ENCODE data around the gene PROM1. TPM values are rescaled to one million over a fixed set of nuclear protein-coding genes. Genes with fewer than 3 reads are reported as not detected.

Gene PROM1
- total and polyA plus RNA-seq, 2 of the 8 experiments (the other 6 are each of a cell fraction or from before 2014, with no cell fraction given), result 36.0 to 59.7 TPM

DNA sequence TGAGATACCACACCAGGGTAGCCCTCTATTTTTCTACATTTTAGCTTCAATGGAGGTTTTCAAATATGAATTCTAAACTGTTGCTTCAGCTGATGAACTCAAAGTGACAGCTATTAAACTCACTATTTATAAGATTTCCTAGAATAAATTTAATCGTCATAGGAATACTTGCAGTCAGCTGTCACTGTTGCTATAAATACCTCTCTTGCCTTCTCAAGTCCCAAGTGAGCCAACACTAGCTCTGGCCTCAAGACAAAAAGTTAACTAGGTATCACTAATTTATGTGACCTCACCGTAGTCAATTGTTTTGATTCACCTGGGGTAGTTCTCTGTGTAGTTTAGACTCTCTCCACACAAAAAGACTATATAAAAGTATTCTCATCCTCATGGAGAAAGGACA, 34.3 kb upstream of the PROM1 start:
- DNase-seq (ENCODE audit: low read depth in 1 of 2, low spot score in 2 of 2) (no peak), FAIRE-seq (no peak)
- no peak overlapping the region for H3K56ac ChIP-seq (replicated peaks; ENCODE audit: insufficient read length, low read depth, low read length)
- H4K5ac ChIP-seq (ENCODE audit: insufficient read length, low read depth, low read length), result no peak overlapping the region
- no peak overlapping the region for H2AFZ ChIP-seq (ENCODE audit: low read length)
- no peaks in the 10 kb centered on the region for H3K79me2 ChIP-seq (ENCODE audit: control insufficient read depth in 1 of 2, insufficient read depth in 2 of 2, low read length in 2 of 2)
- no peak overlapping the region for H2BK120ac ChIP-seq (replicated peaks; ENCODE audit: low read depth, low read length)
- H4K20me1 ChIP-seq (replicated peaks in 1 of 2; ENCODE audit: control insufficient read depth in 1 of 2, insufficient read depth in 2 of 2, low read length in 2 of 2), result no peaks in the 10 kb centered on the region
- H4K8ac ChIP-seq (ENCODE audit: extremely low read depth, insufficient read depth, low read length), result no peak overlapping the region
- no peak overlapping the region for H2BK12ac ChIP-seq (ENCODE audit: low read depth, low read length)
- no peak overlapping the region for H3K4me3 ChIP-seq (ENCODE audit: extremely low read depth in 1 of 4, insufficient read depth in 2 of 4, low read depth in 3 of 4, low read length in 4 of 4)
- H2BK20ac ChIP-seq (ENCODE audit: low read length), result no peak overlapping the region
- H4K91ac ChIP-seq (replicated peaks; ENCODE audit: insufficient read length, low read length), result no peak overlapping the region
- H3K79me1 ChIP-seq (ENCODE audit: low read depth, low read length), result no peaks in the 10 kb centered on the region
- no peaks in the 10 kb centered on the region for H3K9me3 ChIP-seq (ENCODE audit: insufficient read depth in 2 of 2, low read depth in 1 of 2, low read length in 1 of 2)
- H3K4me2 ChIP-seq (ENCODE audit: insufficient read depth in 1 of 2, low read depth in 2 of 2, low read length in 2 of 2), result no peak overlapping the region
- H3K27me3 ChIP-seq (replicated peaks in 1 of 4; ENCODE audit: control insufficient read depth in 3 of 4, extremely low read depth in 1 of 4, insufficient read depth in 3 of 4, low read length in 3 of 4), result no peaks in the 10 kb centered on the region
- H3K18ac ChIP-seq (ENCODE audit: extremely low read depth, low read length), result no peak overlapping the region
- H3K4me1 ChIP-seq (replicated peaks in 1 of 4; ENCODE audit: control insufficient read depth in 3 of 4, insufficient read depth in 4 of 4, low read length in 3 of 4), result no peaks in the 10 kb centered on the region
- H3K4ac ChIP-seq (replicated peaks; ENCODE audit: insufficient read length, low read depth, low read length), result no peak overlapping the region
- H3K23ac ChIP-seq (ENCODE audit: insufficient read length), result no peak overlapping the region
- H3K27ac ChIP-seq (ENCODE audit: low read depth, low read length), result no peak overlapping the region
- H3K23me2 ChIP-seq (ENCODE audit: low read depth, low read length), result no peaks in the 10 kb centered on the region
- POLR2A ChIA-PET (ENCODE audit: partially characterized antibody), result no interaction called here
- H2BK15ac ChIP-seq (ENCODE audit: low read length), result no peak overlapping the region
- WGBS, 2 experiments (ENCODE audit: extremely low coverage in 1 of 2, insufficient coverage in 1 of 2, insufficient read length in 1 of 2, insufficient replicate concordance in 2 of 2, low coverage in 1 of 2, low lambda C conversion rate in 2 of 2, missing lambda C conversion rate in 1 of 2), result 90% methylated on average over 2 of the region's 2 CpGs; no CpG with 5 or more reads in 1 of the 2 experiments
- H3K9ac ChIP-seq (replicated peaks in 1 of 4; ENCODE audit: extremely low read depth in 1 of 4, low read depth in 3 of 4, low read length in 3 of 4), result no peak overlapping the region
- CTCF ChIA-PET (ENCODE audit: partially characterized antibody), result interaction anchor here (0.8 to 2.7 kb wide), 4 partner anchors 9 to 38 kb away, joined by 4 to 16 read pairs (median 6); no protein-coding TSS in a partner anchor
- H3K36me3 ChIP-seq (ENCODE audit: control insufficient read depth in 2 of 4, insufficient read depth in 4 of 4, low read length in 3 of 4), result no peaks in the 10 kb centered on the region
- no peak overlapping the region for H3K14ac ChIP-seq (ENCODE audit: insufficient read length)
- H2AK5ac ChIP-seq (ENCODE audit: low read depth, low read length), result no peak overlapping the region
- no peak overlapping the region for H2BK5ac ChIP-seq (ENCODE audit: low read depth, low read length)
- no peak for TF ChIP-seq BCL11A (IDR thresholded peaks at IDR 0.05; ENCODE audit: low read depth in 2 of 2, low read length in 2 of 2)
- no peak for TF ChIP-seq BRCA1 (IDR thresholded peaks at IDR 0.05; ENCODE audit: low read depth, low read length)
- TF ChIP-seq ASH2L (IDR thresholded peaks at IDR 0.05; ENCODE audit: low read length), result no peak
- TF ChIP-seq KDM4A (IDR thresholded peaks at IDR 0.05; ENCODE audit: low read depth, low read length, severe bottlenecking), result no peak
- TF ChIP-seq EP300 (IDR thresholded peaks at IDR 0.05; ENCODE audit: borderline replicate concordance in 1 of 2, low read depth in 2 of 2, low read length in 2 of 2), result no peak
- TF ChIP-seq, protein P1, sequence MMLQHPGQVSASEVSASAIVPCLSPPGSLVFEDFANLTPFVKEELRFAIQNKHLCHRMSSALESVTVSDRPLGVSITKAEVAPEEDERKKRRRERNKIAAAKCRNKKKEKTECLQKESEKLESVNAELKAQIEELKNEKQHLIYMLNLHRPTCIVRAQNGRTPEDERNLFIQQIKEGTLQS (IDR thresholded peaks at IDR 0.05; ENCODE audit: insufficient read depth, low read depth, low read length), result no peak
- TF ChIP-seq CBX8 (IDR thresholded peaks at IDR 0.05; ENCODE audit: borderline replicate concordance, low read depth, low read length), result no peak
- no peak for TF ChIP-seq TBP (IDR thresholded peaks at IDR 0.05; ENCODE audit: low read depth, low read length)
- no peak for TF ChIP-seq CREB1 (IDR thresholded peaks at IDR 0.05)
- TF ChIP-seq RXRA (IDR thresholded peaks at IDR 0.05; ENCODE audit: insufficient read depth, low read depth, low read length), result no peak

All from H1 (cell line).